OCI-LY1 (cell line): ENCODE data around the gene CFAP97.

Source experiments
- H2AFZ ChIP-seq: fragments of 200-600 bp; sonication (generic), shearing (Covaris generic); 2 replicates; pipeline ENCODE4 v1.6.0; 2014; ENCODE audit warnings: antibody characterized with exemption, mild to moderate bottlenecking, low read length
- H3F3A ChIP-seq: fragments of 200-600 bp; sonication (generic), shearing (Covaris generic); 2 replicates; pipeline ENCODE4 v1.6.0; 2014; ENCODE audit warnings: mild to moderate bottlenecking, antibody characterized with exemption, low read length, moderate library complexity; ENCODE audit not compliant: insufficient read depth
- H3K27ac ChIP-seq: fragments of 200-600 bp; sonication (generic); 2 replicates; pipeline ENCODE4 v1.5.1; 2014; ENCODE audit warnings: low read length, mixed run types, mild to moderate bottlenecking, low read depth; ENCODE audit not compliant: poor library complexity, severe bottlenecking
- H3K27me3 ChIP-seq: fragments of 200-600 bp; sonication (generic); 2 replicates; pipeline ENCODE4 v1.6.0; 2014; ENCODE audit warnings: antibody characterized with exemption, mild to moderate bottlenecking, low read length, moderate library complexity; ENCODE audit not compliant: insufficient read depth
- H3K36me3 ChIP-seq: fragments of 200-600 bp; sonication (generic); 2 replicates; pipeline ENCODE4 v1.6.1; 2014; ENCODE audit warnings: mild to moderate bottlenecking, antibody characterized with exemption, low read length, moderate library complexity, mixed read lengths; ENCODE audit not compliant: insufficient read depth
- H3K4me1 ChIP-seq: fragments of 200-600 bp; sonication (generic); 2 replicates; pipeline ENCODE4 v1.5.1; 2014; ENCODE audit warnings: mild to moderate bottlenecking, low read length, moderate library complexity; ENCODE audit not compliant: insufficient read depth, severe bottlenecking
- H3K4me2 ChIP-seq: fragments of 200-600 bp; sonication (generic), shearing (Covaris generic); 2 replicates; pipeline ENCODE4 v1.6.1; 2014; ENCODE audit warnings: low read length
- H3K4me3 ChIP-seq: fragments of 200-600 bp; sonication (generic); 2 replicates; pipeline ENCODE4 v1.5.1; 2014; ENCODE audit warnings: low read length, low read depth, mild to moderate bottlenecking, mixed read lengths; ENCODE audit not compliant: poor library complexity, severe bottlenecking
- H3K79me2 ChIP-seq: fragments of 200-600 bp; shearing (Covaris generic); 2 replicates; pipeline ENCODE4 v1.6.1; 2016; ENCODE audit warnings: mixed run types, low read length, mixed read lengths; ENCODE audit not compliant: insufficient read depth
- H3K9ac ChIP-seq: fragments of 200-600 bp; sonication (generic), shearing (Covaris generic); 2 replicates; pipeline ENCODE4 v1.6.1; 2014; ENCODE audit warnings: mild to moderate bottlenecking, low read length, mixed read lengths
- H3K9me2 ChIP-seq: fragments of 200-600 bp; sonication (generic), shearing (Covaris generic); 2 replicates; pipeline ENCODE4 v1.6.1; 2014; ENCODE audit warnings: low read depth, mild to moderate bottlenecking, low read length, mixed read lengths
- H3K9me3 ChIP-seq: fragments of 200-600 bp; shearing (Covaris generic); 2 replicates; pipeline ENCODE4 v1.6.1; 2014; ENCODE audit warnings: low read length, mixed read lengths
- H4K20me1 ChIP-seq: fragments of 200-600 bp; sonication (generic), shearing (Covaris generic); 2 replicates; pipeline ENCODE4 v1.6.0; 2016; ENCODE audit warnings: mild to moderate bottlenecking, low read length; ENCODE audit not compliant: insufficient read depth
- EZH2 ChIP-seq: fragments of 200-600 bp; sonication (generic), shearing (Covaris generic); IDR thresholded peaks from 2 replicates; pipeline ENCODE4 v1.8.0; 2017; ENCODE audit warnings: borderline replicate concordance, mixed run types, mild to moderate bottlenecking, antibody characterized with exemption, low read length, moderate library complexity, mixed read lengths
- TF ChIP-seq, protein P1 (sequence below): fragments of 200-600 bp; sonication (generic), shearing (Covaris generic); IDR thresholded peaks from 2 replicates; pipeline ENCODE4 v1.5.1; 2017; ENCODE audit warnings: mild to moderate bottlenecking, antibody characterized with exemption, low read length, moderate library complexity, mixed read lengths

The CFAP97 gene

DNA sequence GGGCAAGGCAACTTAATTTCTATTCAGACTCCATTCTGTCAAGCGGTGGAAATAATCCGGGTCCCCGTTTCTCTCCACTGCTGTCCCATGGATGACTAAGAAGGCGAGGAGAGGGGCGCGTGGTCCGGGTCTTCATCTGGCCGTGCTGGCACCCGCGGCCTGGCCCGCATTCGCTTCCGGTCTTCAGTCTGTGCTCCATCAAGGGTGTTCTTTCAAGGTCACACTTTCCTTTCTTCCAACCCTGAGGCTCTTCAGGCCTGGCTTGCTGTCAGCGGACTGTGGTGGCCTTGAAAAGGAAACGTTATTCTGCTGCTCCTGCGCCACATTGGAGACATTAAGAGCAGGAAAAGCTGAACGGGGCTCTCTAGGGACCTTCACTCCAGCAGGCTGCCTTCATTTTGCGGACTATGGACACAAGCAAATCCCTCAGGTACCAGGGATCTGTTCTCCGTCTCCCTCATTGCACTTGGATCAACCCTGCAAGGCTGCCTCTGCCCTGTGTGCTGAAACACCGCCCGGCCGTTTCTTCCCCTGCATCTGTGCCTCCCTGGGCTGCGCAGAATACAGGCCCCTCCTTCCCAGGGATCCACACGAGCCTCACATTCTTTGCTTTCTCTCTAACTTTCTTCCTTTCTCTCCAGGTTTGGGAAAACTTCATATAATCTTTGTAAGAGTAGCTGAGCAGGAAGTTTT is 66.4 kb downstream of the CFAP97 start:
- peaks cover 2% of the 10 kb centered on the region for H3K4me1 ChIP-seq
- no peaks in the 10 kb centered on the region for H3K9me2 ChIP-seq
- TF ChIP-seq EZH2 = no peak
- TF ChIP-seq, protein P1, sequence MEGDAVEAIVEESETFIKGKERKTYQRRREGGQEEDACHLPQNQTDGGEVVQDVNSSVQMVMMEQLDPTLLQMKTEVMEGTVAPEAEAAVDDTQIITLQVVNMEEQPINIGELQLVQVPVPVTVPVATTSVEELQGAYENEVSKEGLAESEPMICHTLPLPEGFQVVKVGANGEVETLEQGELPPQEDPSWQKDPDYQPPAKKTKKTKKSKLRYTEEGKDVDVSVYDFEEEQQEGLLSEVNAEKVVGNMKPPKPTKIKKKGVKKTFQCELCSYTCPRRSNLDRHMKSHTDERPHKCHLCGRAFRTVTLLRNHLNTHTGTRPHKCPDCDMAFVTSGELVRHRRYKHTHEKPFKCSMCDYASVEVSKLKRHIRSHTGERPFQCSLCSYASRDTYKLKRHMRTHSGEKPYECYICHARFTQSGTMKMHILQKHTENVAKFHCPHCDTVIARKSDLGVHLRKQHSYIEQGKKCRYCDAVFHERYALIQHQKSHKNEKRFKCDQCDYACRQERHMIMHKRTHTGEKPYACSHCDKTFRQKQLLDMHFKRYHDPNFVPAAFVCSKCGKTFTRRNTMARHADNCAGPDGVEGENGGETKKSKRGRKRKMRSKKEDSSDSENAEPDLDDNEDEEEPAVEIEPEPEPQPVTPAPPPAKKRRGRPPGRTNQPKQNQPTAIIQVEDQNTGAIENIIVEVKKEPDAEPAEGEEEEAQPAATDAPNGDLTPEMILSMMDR = no peak
- no peak overlapping the region for H3K27ac ChIP-seq
- H3K79me2 ChIP-seq = no peaks in the 10 kb centered on the region
- H4K20me1 ChIP-seq = no peaks in the 10 kb centered on the region
- no peak overlapping the region for H3K4me2 ChIP-seq
- H3K4me3 ChIP-seq = no peak overlapping the region
- H3K27me3 ChIP-seq = no peaks in the 10 kb centered on the region
- no peaks in the 10 kb centered on the region for H3K9me3 ChIP-seq
- H3F3A ChIP-seq = no peaks in the 10 kb centered on the region
- no peak overlapping the region for H3K9ac ChIP-seq
- no peaks in the 10 kb centered on the region for H3K36me3 ChIP-seq
- H2AFZ ChIP-seq = no peak overlapping the region

DNA sequence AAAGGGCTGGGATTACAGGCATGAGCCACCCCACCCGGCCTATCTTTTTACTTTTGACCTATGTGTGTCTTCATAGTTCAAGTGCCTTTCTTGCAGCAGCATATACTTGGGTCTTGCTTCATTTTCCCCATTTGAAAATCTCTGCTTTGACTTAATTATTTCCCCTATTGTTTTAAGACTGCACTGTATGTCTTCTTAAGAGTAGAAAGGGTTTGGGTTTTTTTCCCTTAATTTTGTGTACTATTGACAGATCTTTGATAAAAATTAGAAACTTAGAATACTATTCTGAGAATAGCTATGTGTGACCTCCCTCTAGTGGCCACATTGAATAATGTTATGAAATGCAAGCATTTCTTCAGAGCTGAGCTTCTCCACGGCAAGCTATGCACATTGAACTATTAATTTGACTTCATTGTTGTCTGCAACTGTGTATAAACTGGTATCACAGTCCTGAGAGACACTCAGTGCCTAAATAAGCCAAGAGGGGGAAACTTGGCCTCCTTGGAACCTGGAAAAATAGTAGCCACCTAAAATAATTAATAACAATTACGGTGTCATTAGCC is 69.4 kb downstream of the CFAP97 start:
- Histone ChIP-seq H3K27ac (no peak overlapping the region), H3K9me2 (no peaks in the 10 kb centered on the region), H3K4me2 (no peak overlapping the region), H3F3A (no peaks in the 10 kb centered on the region), H3K36me3 (no peaks in the 10 kb centered on the region), H3K9ac (no peak overlapping the region), H2AFZ (no peak overlapping the region), H3K27me3 (no peaks in the 10 kb centered on the region), H3K9me3 (no peaks in the 10 kb centered on the region), H3K4me1 (no peaks in the 10 kb centered on the region), H4K20me1 (no peaks in the 10 kb centered on the region), H3K79me2 (no peaks in the 10 kb centered on the region), H3K4me3 (no peak overlapping the region)
- TF ChIP-seq, protein P1 = peak; percentile 91
- TF ChIP-seq EZH2 = no peak

DNA sequence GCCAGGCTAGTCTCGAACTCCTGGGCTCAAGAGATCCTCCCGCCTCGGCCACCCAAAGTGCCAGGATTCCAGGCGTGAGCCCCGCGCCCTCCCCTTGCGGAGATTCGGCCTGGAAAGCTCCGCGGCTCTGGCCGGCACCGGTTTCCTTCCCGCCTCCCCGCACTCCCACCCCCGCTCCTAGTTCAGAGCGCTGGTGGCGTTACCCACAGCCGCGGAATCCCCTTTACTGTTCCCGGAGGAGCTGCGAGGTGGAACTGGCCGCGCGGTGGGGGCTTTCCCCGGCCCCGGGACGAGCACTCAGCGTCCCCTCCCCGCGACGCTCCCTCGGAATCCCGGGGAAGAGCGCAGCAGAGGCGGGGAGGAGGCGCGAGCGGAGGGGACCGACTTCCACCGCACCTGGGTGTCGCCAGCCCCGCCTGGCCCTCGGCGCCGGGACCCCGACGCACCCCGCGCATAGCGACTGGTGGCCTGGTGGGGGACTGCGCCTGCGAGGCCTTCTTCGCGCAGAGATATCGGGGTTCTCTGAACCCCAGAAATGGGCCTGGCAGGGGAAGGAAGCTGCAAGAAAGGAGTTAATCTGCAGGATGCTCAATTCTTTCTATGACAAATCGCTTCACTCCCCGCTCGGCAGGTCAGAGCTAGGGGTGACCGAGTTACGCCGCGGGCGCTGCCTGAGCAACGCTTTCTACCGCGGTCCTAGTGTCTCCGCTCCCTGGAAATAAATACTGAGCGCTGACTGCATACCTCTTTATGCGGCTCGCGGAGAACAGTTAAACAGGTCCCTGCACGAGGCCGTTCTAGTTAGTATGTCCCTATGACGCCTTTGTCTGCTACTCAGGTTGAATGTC is 75.3 kb downstream of the CFAP97 start:
- Histone ChIP-seq H3K36me3 (no peaks in the 10 kb centered on the region), H3K9me2 (no peaks in the 10 kb centered on the region), H3K4me2 (no peak overlapping the region), H4K20me1 (no peaks in the 10 kb centered on the region), H3K79me2 (no peaks in the 10 kb centered on the region), H3K27me3 (no peaks in the 10 kb centered on the region), H3F3A (no peaks in the 10 kb centered on the region), H3K4me1 (no peaks in the 10 kb centered on the region), H3K9ac (no peak overlapping the region), H3K4me3 (no peak overlapping the region), H3K9me3 (no peaks in the 10 kb centered on the region), H2AFZ (no peak overlapping the region), H3K27ac (no peak overlapping the region)
- TF ChIP-seq EZH2 = no peak
- TF ChIP-seq, protein P1 = no peak
